GM19452 (cell line): ENCODE measurements around the gene NKX2-2.

Experiments used
- ATAC-seq: cut with Tn5 transposase; IDR thresholded peaks from one replicate; pipeline ENCODE4 v1.9.1; 2021; ENCODE audit not compliant: unreplicated experiment

NKX2-2 gene

GRCh38 chr20:21513881-21514540 is at the start of gene NKX2-2:
Gene NKX2-2 (minus strand): TSS chr20:21514064. CDS start chr20:21513669, 395 bp downstream.
- ATAC-seq, result no peak

GRCh38 chr20:21562656-21563055 is 48.8 kb upstream of the NKX2-2 start:
- no peak for ATAC-seq

DNA sequence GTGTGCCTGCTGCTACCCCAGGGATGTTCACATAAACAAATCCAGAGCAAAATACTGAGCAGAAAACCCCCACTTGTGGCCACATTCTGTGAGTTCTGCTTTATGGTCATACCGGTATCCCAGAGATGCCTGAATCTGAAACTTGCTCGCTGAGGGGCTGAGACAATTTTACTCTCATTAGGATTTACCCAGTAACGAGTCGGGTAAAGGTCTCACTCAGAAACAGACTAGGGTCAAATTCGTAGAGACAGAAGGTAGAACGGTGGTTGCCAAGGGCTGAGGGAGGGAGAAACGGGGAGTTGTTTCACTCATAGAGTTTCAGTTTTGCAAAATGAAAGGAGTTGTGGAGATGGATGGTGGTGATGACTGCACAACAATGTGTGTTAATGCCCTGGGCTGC is 45.4 kb upstream of the NKX2-2 start:
- no peak for ATAC-seq

- no peak for ATAC-seq
Measured at GRCh38 chr20:21557241-21558020, 43.6 kb upstream of the NKX2-2 start.

DNA sequence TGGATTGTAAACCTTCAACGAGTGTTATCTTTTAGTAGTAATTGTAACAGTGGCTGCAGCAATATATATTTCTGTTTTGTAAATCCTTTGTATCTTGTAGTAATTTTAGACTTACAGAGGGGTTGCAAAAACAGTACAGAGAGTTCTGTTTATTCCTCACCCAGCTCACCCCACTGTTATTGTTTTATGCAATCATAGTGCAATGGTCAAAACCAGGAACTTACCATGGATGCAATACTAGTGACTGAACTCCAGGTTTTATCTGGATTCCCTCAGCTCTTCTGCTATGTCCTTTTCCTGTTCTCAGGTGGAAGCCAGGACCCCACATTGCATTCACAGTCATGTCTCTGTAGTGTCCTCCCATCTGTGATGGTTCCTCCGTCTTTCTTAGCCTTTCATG is 42.5 kb upstream of the NKX2-2 start:
- no peak for ATAC-seq

- no peak for ATAC-seq
Measured at GRCh38 chr20:21555470-21556120, 41.7 kb upstream of the NKX2-2 start.

DNA sequence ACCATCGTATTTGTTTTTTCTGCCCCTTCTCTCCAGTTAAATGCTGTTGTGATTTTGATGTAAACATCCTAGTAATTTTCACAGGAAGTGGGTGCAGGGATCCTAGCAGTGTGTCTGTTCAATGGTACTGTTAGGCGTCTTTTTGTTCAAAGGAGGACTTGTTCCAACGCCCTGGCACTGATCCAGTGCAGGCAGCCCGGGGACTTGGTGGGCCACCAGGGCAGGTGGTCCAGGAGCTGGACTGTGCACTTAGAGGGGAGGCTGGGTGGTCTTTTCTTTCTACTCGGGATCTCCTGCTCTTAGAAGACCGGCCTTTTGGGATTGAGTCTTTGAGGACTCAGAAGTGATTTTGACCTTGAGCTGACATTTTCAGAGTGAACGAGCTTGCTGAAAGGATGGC is 41.1 kb upstream of the NKX2-2 start:
- ATAC-seq, result no peak

- no peak for ATAC-seq
Measured at GRCh38 chr20:21554376-21554890, 40.6 kb upstream of the NKX2-2 start.

GRCh38 chr20:21550587-21550986 is 36.7 kb upstream of the NKX2-2 start:
- ATAC-seq, result no peak

DNA sequence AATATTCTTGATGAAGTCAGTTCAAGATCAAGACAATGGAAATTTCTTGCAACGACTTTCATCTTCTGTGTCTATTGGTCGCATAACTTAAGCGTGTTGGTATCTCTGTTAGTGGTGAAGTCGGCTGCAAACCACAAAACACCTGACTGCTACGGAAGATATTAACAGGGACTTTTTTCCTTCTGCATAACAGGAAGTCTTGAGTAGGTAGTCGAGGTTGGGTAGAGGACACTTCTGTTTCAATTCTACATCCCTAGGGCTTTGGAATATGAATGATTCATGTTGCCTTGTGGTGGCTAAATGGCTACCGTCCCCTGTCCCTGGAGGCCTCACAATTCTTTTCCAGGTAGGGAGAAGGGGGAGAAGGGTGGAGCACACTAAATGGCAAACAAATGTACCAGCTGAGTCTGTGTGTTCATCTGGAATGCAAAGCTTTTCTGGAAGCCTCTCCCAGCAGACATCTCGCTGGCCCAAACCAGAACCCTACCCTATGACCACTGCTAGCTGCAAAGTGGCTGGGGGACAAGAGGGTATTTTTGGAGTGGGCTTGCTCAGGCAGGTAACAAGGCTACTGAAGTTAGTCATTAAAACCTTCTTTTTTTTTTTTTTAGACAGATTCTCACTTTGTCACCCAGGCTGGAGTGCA is 34.6 kb upstream of the NKX2-2 start:
- ATAC-seq, result peak; percentile 69

DNA sequence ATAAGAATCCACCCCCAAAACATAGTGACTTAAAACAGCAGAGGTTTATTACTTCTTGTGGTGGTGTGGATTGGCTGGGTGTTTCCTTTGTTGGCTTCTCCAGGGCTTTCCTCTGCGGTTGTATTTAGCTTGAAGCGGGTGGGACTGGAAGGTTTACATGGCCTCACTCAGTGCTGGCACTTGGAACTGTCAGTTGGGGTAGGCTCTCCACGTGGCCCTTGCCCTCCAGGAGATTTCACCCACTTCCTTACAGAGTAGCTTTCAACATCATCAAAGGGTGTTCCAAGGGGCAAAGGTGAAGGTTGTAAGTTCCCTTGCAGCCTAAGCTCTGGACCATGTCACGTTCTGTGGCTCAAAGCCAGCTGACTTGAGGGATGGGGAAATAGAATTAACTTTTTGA is 32.5 kb upstream of the NKX2-2 start:
- no peak for ATAC-seq

DNA sequence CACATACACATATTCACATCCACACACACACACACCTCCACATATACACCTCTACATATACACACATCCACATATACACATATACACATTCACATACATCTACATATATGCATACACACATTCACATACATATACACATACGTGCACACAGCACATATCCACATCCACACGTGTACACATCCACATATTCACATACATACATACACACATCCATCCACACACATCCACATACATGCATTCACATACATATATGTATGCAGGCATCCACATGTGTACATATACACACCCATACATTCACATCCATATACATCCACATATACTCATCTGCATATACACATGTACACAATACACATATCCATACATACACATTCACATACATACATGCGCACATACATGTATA is 25.6 kb upstream of the NKX2-2 start:
- ATAC-seq, result no peak

GRCh38 chr20:21534886-21535285 is 21.0 kb upstream of the NKX2-2 start:
- no peak for ATAC-seq

DNA sequence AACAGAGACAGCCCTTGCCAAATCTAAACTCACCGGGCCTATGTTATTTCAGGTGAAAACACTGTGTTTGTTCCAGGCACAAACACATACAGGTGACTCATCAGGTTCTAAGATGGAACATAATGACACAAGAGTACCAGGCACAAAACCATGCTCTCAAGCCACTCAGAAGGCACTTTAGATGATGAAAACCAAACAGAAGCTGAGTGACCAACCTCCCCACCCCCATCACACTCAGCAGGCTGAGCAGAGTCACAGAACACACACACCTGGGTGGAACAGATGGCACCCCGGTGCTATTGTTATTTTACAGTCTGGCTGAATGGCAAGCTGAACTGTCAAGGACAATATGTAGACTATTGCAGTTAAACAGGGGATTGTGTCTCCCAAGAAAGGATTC is 20.6 kb upstream of the NKX2-2 start:
- ATAC-seq, result no peak

DNA sequence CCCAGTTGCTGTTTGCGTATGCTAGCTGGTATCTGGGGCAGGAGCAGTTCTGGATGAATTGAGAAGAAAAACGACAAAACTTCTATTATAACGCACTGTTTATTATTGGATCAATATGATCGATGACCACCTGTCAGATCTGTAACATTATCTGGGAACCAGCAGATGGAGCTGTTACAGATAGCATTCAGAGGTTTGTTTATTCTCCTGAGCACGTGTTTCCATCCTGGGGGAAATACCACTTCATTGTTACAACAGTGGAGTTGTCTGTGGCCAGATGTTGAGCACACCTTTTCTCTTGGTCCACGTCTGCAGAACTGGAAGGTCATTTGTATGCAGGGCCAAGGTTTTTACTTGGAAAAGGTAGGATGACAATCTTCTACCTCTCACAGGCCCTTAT is 16.0 kb upstream of the NKX2-2 start:
- ATAC-seq, result no peak

DNA sequence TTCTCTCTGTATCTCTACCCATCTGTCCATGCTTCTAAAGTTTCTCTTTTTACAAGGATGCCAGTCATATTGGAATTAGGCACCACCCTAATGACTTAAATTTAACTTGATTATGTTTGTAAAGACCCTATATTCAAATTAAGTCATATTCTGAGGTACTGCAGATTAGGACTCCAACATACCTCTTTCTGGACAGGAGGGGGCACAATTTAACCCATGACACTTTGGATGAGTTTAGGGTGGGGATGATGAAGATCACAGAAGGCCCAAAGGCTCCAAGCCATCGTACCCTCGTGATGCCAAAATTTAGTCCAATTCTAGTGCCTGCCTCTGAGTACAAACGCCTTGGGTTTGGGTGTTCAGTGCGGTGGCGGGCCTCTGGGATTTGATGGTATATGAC is 15.0 kb upstream of the NKX2-2 start:
- no peak for ATAC-seq

DNA sequence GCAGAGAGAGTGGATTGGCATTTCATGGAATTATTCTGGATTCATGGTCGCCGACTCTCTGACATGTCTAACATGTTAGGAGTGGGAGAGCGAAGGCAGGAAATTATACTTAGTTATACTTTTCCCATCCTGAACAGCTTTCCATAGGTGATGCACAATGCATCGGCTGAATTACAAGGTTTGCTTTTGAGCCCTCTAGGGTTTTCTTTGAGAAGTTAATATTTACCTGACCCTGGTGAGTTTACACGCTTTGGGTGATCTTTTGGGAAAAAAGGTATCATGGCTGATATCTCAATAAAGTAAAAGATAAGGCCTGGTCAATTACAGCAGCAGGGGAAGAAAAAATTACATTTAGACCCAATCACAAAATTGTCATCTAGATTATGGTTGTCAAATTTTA is 14.0 kb upstream of the NKX2-2 start:
- no peak for ATAC-seq

DNA sequence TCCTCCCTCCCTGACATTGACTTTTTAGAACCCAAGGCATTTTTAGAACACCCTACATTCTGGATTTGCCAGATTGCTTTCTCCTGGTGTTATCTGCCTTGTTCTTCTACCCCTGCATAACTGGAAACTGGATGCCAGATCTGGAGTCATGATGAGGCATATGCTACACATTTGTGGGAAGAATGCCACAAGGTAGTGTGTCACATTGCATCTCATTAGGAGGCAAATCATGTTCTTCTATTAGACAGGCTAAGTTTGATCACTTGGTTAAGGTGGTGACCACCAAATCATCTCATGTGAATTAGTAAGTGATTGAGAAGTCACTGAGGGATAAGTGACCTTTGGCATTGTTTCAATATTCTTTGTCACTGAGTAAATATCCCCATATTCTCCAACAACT is 12.9 kb upstream of the NKX2-2 start:
- ATAC-seq, result no peak

DNA sequence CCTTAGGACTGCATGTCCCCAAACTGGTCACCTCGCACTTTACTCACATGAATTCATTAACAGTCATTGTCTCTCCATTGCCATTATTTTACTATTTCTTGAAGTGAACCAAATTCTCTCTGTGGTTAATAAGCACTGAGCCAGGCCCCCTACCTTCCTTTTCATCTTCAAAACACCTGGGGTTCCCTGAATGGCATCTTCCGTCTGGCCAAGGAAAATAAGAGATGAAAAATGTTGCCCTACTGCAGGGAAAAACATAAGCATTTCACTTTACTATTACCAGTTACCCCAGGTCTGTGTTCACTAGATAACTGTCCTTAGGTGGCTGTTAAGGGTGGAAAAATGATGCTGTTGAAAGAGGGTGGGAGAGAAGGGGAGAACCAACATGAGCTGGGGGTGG is 10.0 kb upstream of the NKX2-2 start:
- ATAC-seq, result no peak

DNA sequence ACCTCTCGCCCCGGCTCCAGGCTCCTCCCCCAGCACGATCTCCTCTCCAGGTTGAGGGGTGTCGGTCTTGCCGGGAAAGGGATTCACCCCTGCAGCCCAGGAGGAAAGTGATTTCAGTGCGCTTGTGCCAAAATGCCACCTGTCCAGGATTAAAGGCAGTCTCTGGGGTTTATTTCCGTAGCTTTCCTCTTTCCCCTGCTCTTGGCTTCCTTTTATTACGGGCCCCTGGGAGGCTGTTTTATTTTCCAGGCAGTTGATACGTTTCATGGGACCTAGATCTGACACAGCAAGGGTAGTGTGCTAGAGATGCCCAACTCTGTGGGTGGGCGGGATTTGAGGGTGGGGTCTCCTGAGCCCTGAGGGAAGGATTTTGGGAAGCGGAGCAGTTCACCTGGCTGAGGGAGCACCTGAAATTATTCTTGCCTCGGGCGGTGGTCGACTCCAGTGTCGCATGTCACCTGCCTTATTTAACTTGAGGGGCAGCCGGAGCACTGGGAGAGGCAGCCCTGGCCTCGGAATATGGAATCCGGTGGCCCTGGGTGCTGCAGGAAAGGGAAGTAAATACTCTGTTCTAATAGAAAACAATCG is 9.5 kb upstream of the NKX2-2 start:
- no peak for ATAC-seq
